IMR-90 (cell line): ENCODE measurements around the gene ERVK3-1. TPM values are rescaled to one million over a fixed set of nuclear protein-coding genes. Genes with fewer than 3 reads are reported as not detected.
A peak's percentile ranks its signal among the peaks of the same experiment; 100 is the strongest.

Experiments
- ATAC-seq: fragments of 200-7000 bp; cut with Tn5 transposase; 2 replicates; pipeline ENCODE4 v1.9.1; 2020; ENCODE audit warnings: low read depth, mild to moderate bottlenecking, moderate library complexity
- BruUV-seq: library from RNA; stranded (reverse); fragments of 400-500 nt; replicated peaks from 2 replicates; lab custom pipeline; 2021; lab: Mats Ljungman, UMichigan
- CTCF ChIA-PET: fragments of 300-600 bp; formaldehyde crosslinking; extraction: SDS; loops from one replicate; lab custom pipeline; 2021; ENCODE audit warnings: antibody characterized with exemption; lab: Yijun Ruan, JAX
- POLR2A ChIA-PET: fragments of 300-600 bp; sonication (Branson Sonifier 250); formaldehyde crosslinking; loops from one replicate; lab custom pipeline; 2022; ENCODE audit warnings: antibody characterized with exemption; ENCODE audit not compliant: unreplicated experiment; lab: Charles Lee
- DNase-seq: peaks from one replicate; pipeline ENCODE4 v3.0.0; 2013
- H2AFZ ChIP-seq: replicated peaks from 2 replicates; pipeline ENCODE3; 2013; ENCODE audit warnings: low read length, mild to moderate bottlenecking; ENCODE audit not compliant: poor library complexity
- H2AK5ac ChIP-seq: 2 replicates; pipeline ENCODE4 v1.6.1; 2013; ENCODE audit warnings: low read depth, low read length, inconsistent platforms
- H2AK9ac ChIP-seq: replicated peaks from 2 replicates; pipeline ENCODE3; 2013; ENCODE audit warnings: mild to moderate bottlenecking, low read depth, low read length, moderate library complexity; ENCODE audit not compliant: poor library complexity
- H2BK120ac ChIP-seq: 2 replicates; pipeline ENCODE4 v1.6.1; 2013; ENCODE audit warnings: low read depth, low read length, inconsistent platforms
- H2BK15ac ChIP-seq: 3 replicates; pipeline ENCODE4 v1.6.1; 2013; ENCODE audit warnings: low read depth, low read length, inconsistent platforms
- H2BK20ac ChIP-seq: 2 replicates; pipeline ENCODE4 v1.6.1; 2013; ENCODE audit warnings: low read depth, mild to moderate bottlenecking, inconsistent platforms, low read length, moderate library complexity
- H2BK5ac ChIP-seq: 2 replicates; pipeline ENCODE4 v1.6.1; 2013; ENCODE audit warnings: mild to moderate bottlenecking, low read depth, low read length, inconsistent platforms; ENCODE audit not compliant: poor library complexity, severe bottlenecking
- H3K14ac ChIP-seq: replicated peaks from 2 replicates; pipeline ENCODE4 v1.6.1; 2013; ENCODE audit warnings: low read depth, low read length, inconsistent platforms
- H3K18ac ChIP-seq: 2 replicates; pipeline ENCODE4 v1.6.1; 2013; ENCODE audit warnings: low read depth, low read length, control low read depth
- H3K23ac ChIP-seq: 2 replicates; pipeline ENCODE4 v1.6.1; 2013; ENCODE audit warnings: low read depth, low read length, inconsistent platforms
- H3K27ac ChIP-seq: 2 replicates; pipeline ENCODE4 v1.5.1; 2013; ENCODE audit warnings: mild to moderate bottlenecking, control low read depth, low read length; ENCODE audit not compliant: insufficient read depth
- H3K27me3 ChIP-seq: 2 replicates; pipeline ENCODE4 v1.6.1; 2013; ENCODE audit warnings: low read length; ENCODE audit not compliant: control insufficient read depth, insufficient read depth
- H3K36me3 ChIP-seq: 2 replicates; pipeline ENCODE4 v1.6.1; 2013; ENCODE audit warnings: low read length, mixed read lengths; ENCODE audit not compliant: control insufficient read depth, insufficient read depth
- H3K4ac ChIP-seq: 2 replicates; pipeline ENCODE4 v1.6.1; 2013; ENCODE audit warnings: low read depth, low read length, inconsistent platforms
- H3K4me1 ChIP-seq: 2 replicates; pipeline ENCODE4 v1.6.1; 2013; ENCODE audit warnings: low read length, mixed read lengths; ENCODE audit not compliant: control insufficient read depth, insufficient read depth
- H3K4me2 ChIP-seq: 2 replicates; pipeline ENCODE4 v1.6.1; 2013; ENCODE audit warnings: low read depth, mild to moderate bottlenecking, control low read depth, low read length, moderate library complexity
- H3K4me3 ChIP-seq: 2 replicates; pipeline ENCODE4 v1.5.1; 2013; ENCODE audit warnings: low read depth, mild to moderate bottlenecking, control low read depth, low read length, moderate library complexity; ENCODE audit not compliant: insufficient read depth
- H3K56ac ChIP-seq: 2 replicates; pipeline ENCODE4 v1.6.1; 2013; ENCODE audit warnings: low read length, inconsistent platforms; ENCODE audit not compliant: insufficient read depth; ENCODE audit errors: extremely low read depth
- H3K79me1 ChIP-seq, 2 experiments: 2 replicates each; pipeline ENCODE4 v1.6.1; 2013; ENCODE audit warnings: low read length in 2 of 2, inconsistent platforms in 1 of 2, low read depth in 1 of 2
- H3K9ac ChIP-seq: 2 replicates; pipeline ENCODE4 v1.6.1; 2013; ENCODE audit warnings: low read depth, low read length, control low read depth
- H3K9me1 ChIP-seq: 2 replicates; pipeline ENCODE4 v1.6.1; 2013; ENCODE audit warnings: low read length, inconsistent platforms; ENCODE audit not compliant: insufficient read depth
- H3K9me3 ChIP-seq: 2 replicates; pipeline ENCODE4 v1.6.1; 2013; ENCODE audit warnings: low read length; ENCODE audit not compliant: control insufficient read depth, insufficient read depth
- H4K20me1 ChIP-seq: 2 replicates; pipeline ENCODE4 v1.6.1; 2013; ENCODE audit warnings: low read length, inconsistent platforms; ENCODE audit not compliant: insufficient read depth
- H4K5ac ChIP-seq: 2 replicates; pipeline ENCODE4 v1.6.1; 2013; ENCODE audit warnings: mild to moderate bottlenecking, low read depth, low read length, control low read depth
- H4K8ac ChIP-seq, 2 experiments: 2 replicates each; pipeline ENCODE4 v1.6.1; 2013; ENCODE audit warnings: low read depth in 2 of 2, low read length in 2 of 2, control low read depth in 1 of 2, inconsistent platforms in 1 of 2
- H4K91ac ChIP-seq: 2 replicates; pipeline ENCODE4 v1.6.1; 2013; ENCODE audit warnings: low read depth, low read length, inconsistent platforms; ENCODE audit not compliant: insufficient read depth
- CEBPB ChIP-seq: IDR thresholded peaks from 2 replicates; pipeline ENCODE4 v1.6.1; 2012; ENCODE audit warnings: low read depth, low read length, improper control_type of control experiment
- MXI1 ChIP-seq: IDR thresholded peaks from 2 replicates; pipeline ENCODE4 v1.6.1; 2012; ENCODE audit warnings: low read depth, mild to moderate bottlenecking, low read length, moderate library complexity, borderline replicate concordance
- WGBS, 2 experiments: methylation state at CpG; one replicate each; pipeline versions ENCODE4 v1.1.5 to v1.1.7; 2013; ENCODE audit warnings: missing lambda C conversion rate in 2 of 2; ENCODE audit not compliant: insufficient read length in 1 of 2; ENCODE audit errors: extremely low coverage in 2 of 2; 5-methylcytosine and 5-hydroxymethylcytosine counted together
- dilution Hi-C: fragments of 300-500 bp; cut with HindIII; formaldehyde crosslinking; loops from one replicate; pipeline ENCODE4 v1.14.3; 2018; ENCODE audit warnings: low sequenced_read_pairs; ENCODE audit not compliant: unreplicated experiment
- in situ Hi-C: fragments of 300-500 bp; cut with MboI; formaldehyde crosslinking; loops from 3 replicates; pipeline ENCODE4 v1.14.3; 2019; ENCODE audit warnings: low sequenced_read_pairs, inconsistent platforms, mixed read lengths
- intact Hi-C: fragments of 100-400 bp; cut with micrococcal nuclease; formaldehyde crosslinking; loops from 2 replicates; pipeline ENCODE4 v1.10.0; 2022
- polyA plus RNA-seq, 3 experiments: library from polyadenylated mRNA; depleted of rRNA; stranded (reverse); fragments of >200 nt; gene quantifications; 2 replicates each; pipeline ENCODE4 v1.2.3, GENCODE V29; 2012; ENCODE audit warnings: low replicate concordance in 1 of 3
- total RNA-seq: library from RNA; depleted of rRNA; stranded (reverse); fragments of >200 nt; gene quantifications from 2 replicates; pipeline ENCODE4 v1.2.3, GENCODE V29; 2012

ERVK3-1 gene
- total and polyA plus RNA-seq, 2 of the 4 experiments (the other 2 are of a cell fraction): 33.0 to 39.3 TPM

DNA sequence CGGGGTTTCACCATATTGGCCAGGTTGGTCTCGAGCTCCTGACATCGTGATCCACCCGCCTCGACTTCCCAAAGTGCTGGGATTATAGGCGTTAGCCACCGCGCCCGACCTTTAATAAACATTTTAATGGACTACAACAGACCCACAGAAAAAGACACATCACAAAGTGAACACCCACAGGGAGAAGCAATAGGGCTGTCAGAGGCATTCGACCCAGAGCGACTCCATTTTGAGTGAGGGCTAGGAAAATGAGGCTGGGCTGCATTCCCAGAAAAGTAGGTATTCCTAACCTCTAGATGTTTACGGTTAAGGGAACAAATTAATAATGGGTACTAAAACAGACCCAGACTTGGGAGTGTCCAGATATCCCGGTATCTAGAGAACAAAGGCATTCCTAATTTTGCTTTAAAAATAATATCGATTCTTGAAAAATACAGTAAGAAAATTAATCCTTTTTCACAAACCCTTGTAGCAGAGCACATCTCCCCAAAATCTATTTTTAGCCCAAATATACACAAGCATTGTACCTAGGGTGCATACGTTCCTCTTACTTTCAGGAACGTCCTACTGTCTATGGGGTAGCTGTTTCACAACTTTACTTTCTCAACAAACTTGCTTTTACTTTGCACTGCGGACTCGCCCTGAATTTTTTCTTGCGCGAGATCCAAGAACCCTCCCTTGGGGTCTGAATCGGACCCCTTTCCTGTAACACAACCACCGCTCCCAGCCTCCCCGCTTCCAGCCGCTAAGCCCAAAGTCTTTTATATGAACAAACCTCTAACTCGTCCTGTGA is 27.2 kb upstream of the ERVK3-1 start:
- peaks cover 35 to 58% of the 10 kb centered on the region in 2 experiments for H3K79me1 ChIP-seq
- POLR2A ChIA-PET: no interaction called here
- peak; percentile 48; the same call in 1 of the 2 replicates for TF ChIP-seq CEBPB
- no peak for TF ChIP-seq MXI1
- H3K4me2 ChIP-seq: peak overlapping the region; percentile 25
- intact Hi-C loops: loop anchor here (5.0 kb wide), 1 partner anchor 96 kb away; the partner anchor contains the start of gene ZNF274
- peaks cover 8% of the 10 kb centered on the region; the same call in 1 of the 2 replicates for H3K9me1 ChIP-seq
- H4K8ac ChIP-seq: peak overlapping the region; percentile 85 to 93
- H2BK15ac ChIP-seq: peak overlapping the region; percentile 55; the same call in 1 of the 3 replicates
- in situ Hi-C loops: no loop called here
- peak overlapping the region; percentile 94 for H3K56ac ChIP-seq
- H3K23ac ChIP-seq: peak overlapping the region; percentile 92
- WGBS, 2 experiments: 0% methylated on average over 5 of the region's 25 CpGs; no CpG with 5 or more reads in 1 of the 2 experiments
- CTCF ChIA-PET: no interaction called here
- peak overlapping the region; percentile 81 for H3K4ac ChIP-seq
- peaks cover 32% of the 10 kb centered on the region for H3K9me3 ChIP-seq
- H3K4me3 ChIP-seq: peak overlapping the region; percentile 65
- peaks cover 29% of the 10 kb centered on the region for H3K36me3 ChIP-seq
- no peak overlapping the region for H2AK5ac ChIP-seq
- ATAC-seq (peak; percentile 0; the same call in 1 of the 2 replicates), DNase-seq (no peak)
- peak overlapping the region; percentile 82 for H4K91ac ChIP-seq
- peak overlapping the region; percentile 79 for H3K27ac ChIP-seq
- peak overlapping the region; percentile 54 for H4K5ac ChIP-seq
- peak overlapping the region; percentile 89 for H2AK9ac ChIP-seq
- H2BK120ac ChIP-seq: peak overlapping the region; percentile 62
- dilution Hi-C loops: no loop called here
- H3K9ac ChIP-seq: peak overlapping the region; percentile 84
- peak overlapping the region; percentile 98 for H2AFZ ChIP-seq
- H4K20me1 ChIP-seq: peaks cover 10% of the 10 kb centered on the region
- H2BK5ac ChIP-seq: peak overlapping the region; percentile 66
- H3K18ac ChIP-seq: peak overlapping the region; percentile 7; the same call in 1 of the 2 replicates
- H3K14ac ChIP-seq: peak overlapping the region; percentile 94
- 0 out of 2 replicates have a peak, but pooled peaks cover 2% of the 10 kb centered on the region for H3K4me1 ChIP-seq
- no peak overlapping the region for H2BK20ac ChIP-seq
- BruUV-seq: TSS peak; percentile 30
- H3K27me3 ChIP-seq: no peaks in the 10 kb centered on the region
